HG03378 (cell line): ENCODE measurements around the gene ALDH3B1.

Experiments
- ATAC-seq: cut with Tn5 transposase; IDR thresholded peaks from one replicate; pipeline ENCODE4 v1.9.1; 2021; ENCODE audit warnings: mild to moderate bottlenecking, moderate library complexity; ENCODE audit not compliant: unreplicated experiment

The ALDH3B1 gene

GRCh38 chr11:67996622-67997474, 13.3 kb upstream of the ALDH3B1 start:
- no peak for ATAC-seq

- ATAC-seq = no peak
Measured at GRCh38 chr11:67997475-67997921, 12.6 kb upstream of the ALDH3B1 start.

- ATAC-seq = no peak
Measured at GRCh38 chr11:67998150-67999045, 11.7 kb upstream of the ALDH3B1 start.

DNA sequence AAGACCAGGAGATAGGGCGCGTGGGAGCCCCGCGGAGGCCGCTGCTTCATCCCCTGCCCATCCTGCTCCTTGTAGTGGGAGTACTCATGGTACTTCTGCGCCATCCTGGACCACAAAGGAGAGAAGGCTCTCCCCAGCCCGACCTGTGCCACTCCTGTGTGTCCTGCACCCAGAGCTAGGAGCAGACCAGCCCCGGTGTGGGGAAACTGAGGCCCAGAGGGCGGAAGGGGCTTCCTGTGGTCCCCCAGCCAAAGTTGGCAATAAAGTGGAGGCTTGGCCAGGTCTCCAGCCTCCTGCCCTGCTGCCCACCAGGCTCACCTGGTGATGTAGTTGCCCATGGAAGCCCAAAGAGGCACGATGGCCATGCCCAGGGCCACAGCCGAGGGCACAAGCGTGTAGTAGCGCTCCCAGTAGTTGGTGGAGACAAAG, 10.9 kb upstream of the ALDH3B1 start:
- ATAC-seq = no peak

DNA sequence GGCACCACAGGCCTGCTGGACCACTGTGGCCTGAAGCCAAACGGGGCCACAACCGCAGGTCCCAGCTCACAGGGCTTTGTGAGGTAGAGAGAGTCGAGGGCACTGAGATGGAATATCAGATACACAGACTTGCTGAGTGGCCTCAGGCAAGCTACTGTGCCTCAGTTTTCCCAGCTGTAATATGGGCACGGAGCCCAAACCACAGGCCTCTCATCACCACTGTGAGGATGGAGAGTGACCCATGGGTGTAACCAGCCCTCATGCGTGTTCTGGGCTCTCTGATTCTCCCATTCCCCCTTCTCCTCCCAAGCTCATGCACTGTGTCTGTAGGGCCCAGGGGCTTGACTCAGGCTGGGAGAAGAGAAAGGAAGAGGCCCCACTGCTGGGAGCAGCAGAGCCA, 10.4 kb upstream of the ALDH3B1 start:
- no peak for ATAC-seq

GRCh38 chr11:68002575-68002937, 7.6 kb upstream of the ALDH3B1 start:
- ATAC-seq = no peak

DNA sequence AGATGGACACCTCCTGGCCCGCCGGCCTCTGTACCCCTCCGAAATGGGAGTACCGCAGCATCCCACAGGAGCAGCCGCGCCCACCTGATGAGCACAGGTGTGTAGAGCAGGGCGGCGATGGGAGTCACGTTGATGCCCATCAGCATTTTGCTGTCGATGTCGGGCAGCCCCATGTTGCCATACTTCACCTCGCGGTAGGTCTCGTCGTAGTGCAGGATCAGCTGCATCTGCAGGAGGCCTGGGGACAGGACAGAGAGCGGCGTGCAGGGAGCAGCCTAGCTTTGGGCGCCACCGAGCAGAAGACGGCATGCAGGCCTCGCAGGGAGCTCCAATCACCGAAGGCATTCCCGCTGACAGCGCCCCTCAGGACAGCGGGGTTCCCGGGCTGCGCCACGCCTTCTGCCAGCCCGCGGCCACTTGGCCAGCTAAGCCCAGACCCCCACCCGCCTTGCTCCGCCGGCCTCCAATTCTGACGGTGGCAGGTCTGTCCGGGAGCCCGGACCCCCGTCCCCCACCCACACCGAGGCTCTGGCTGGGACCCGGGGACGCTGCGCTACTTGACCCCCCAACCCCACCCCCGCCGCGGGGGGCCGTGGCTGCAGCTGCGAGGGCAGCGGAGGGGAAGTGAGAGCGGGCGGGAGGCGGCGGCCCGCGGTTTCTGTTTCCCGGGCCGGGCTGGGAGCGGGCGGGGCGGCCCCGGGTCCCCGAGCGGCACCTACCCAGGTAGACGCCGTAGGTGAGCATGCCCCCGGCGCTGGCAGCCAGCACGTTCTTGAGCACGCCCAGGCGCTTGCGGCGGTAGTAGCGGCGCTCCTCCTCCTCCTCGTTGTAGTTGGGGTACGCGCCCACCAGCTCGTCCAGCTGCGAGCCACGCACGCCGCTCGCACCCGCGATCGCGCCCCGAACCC, 6.9 kb upstream of the ALDH3B1 start:
- ATAC-seq = no peak

DNA sequence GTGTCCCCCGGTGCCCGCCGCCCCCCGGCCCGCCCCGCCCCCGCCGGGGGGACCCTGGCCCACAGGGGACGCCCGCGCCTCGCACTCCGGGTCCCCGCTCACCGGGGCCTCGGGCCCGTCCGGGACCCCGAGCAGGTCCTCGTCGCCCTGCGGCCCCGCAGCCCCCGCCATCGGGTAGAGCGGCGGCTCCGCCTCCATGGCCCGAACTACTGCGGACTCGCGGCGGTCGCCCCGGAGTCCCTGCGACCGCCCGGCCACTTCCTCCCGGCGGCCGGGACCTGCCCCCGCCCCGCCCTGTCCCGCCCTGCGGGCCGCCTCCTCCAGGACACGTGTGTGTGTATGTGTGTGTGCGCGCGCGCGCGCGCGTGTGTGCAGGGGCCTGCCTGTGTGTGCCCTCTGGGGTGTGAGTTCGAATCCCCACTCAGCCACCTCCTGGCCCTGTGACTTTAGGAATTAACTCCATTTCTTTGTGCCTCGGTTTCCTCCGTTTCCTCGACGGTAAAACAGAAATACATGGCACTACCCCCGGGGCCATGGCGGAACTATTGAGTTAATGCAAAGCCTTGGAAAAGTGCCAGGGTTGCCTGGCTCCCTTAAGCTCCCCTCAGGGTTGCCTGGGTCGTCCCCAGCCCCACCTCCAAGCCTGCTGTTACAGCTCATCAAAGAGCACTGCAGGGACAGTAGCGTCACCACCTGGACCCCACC, 6.1 kb upstream of the ALDH3B1 start, which contains the start of gene UNC93B1:
Gene UNC93B1 (minus strand): TSS at position 252 of the 705 bp plus-strand sequence. CDS start 54 bp downstream, at position 198.
- no peak for ATAC-seq

GRCh38 chr11:68004551-68005335, 5.4 kb upstream of the ALDH3B1 start:
- ATAC-seq = no peak

DNA sequence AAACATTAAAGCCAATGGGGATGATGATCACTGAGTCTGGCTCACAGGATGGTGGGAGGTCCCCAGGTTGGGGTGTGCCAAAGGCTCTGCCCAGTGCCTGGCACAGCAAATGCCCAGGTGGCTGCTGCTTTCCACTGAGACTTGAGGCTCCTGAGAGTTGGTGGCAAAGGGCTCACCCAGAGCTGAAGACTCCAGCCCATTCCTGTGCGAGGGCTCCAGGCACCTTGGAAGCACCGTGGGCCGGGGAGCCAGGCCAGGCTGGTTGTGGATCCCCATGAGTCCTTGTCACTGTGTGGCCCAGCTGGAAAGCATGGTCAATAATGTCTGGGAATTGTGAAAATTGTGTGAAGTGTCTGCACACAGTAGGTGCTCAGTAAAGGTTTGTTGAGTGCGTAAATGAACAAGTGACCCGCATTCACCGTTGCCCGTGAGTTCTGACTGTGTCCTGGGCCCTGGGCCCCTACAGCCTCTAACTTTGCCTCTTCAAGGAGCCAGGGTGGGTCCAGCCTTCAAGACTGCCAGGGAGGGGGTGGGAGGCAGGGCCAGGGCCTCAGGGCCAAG, 3.4 kb upstream of the ALDH3B1 start:
- ATAC-seq = no peak

- no peak for ATAC-seq
Measured at GRCh38 chr11:68007498-68008380, 2.4 kb upstream of the ALDH3B1 start.

DNA sequence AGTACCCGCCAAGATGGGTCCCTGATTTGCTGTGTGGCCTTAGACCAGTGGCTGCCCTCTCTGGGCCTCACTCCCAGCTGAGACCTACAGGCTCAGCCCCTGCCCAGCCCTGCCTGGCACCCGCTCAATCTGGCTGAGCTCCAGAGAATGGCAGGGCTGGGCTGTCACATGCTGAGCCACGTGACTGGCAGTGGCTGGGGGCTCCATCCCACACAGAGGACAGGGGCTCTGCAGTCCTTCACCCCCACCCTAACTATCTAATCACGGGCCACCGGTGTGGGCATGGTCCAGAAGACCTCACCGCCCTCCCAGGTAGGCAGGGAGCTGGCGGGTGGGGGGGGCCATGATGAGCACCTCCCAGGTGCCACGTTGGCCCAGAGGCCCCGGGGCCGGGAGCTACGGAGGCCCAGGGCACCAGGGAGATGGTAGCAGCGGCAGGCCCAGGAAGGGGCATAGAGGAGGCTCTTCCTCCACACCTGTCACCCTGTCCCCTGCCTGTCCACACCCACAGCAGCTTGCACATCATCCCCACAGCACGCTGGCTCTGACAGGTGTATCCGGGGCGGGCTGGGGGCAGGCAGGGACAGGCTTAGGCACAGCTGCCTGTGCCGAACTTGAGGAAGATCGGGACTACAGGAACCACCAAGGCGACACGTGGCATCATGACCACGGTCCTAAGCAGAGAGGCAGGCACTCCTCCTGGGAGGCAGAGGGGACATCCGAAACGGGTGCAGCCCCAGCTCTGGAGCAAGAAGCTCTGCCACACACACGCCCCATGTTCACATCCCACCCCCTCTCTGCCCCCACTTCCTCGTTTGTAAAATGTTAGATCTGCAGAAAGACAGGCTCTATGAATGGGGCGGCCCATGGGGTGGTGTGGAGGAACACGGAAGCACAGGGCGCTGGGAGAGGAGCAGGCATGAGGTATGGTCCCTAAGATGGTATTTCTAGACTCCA, 1.5 kb upstream of the ALDH3B1 start:
- ATAC-seq = no peak

GRCh38 chr11:68009391-68010089, 587 bp upstream of the ALDH3B1 start:
- no peak for ATAC-seq

GRCh38 chr11:68011051-68011943, 1.2 kb downstream of the ALDH3B1 start:
- no peak for ATAC-seq
